Upper lobe of right lung (tissue), 1 donor: ENCODE measurements around the gene LRRC41. TPM values are rescaled to one million over a fixed set of nuclear protein-coding genes. Genes with fewer than 3 reads are reported as not detected.
"Not testable (repeated sequence)": the region's sequence is repeated elsewhere in the genome, so short reads cannot be mapped to it uniquely, and the experiment has no call there.

Source experiments
- ATAC-seq: fragments of 200-7000 bp; cut with Tn5 transposase; one replicate; pipeline ENCODE4 v1.9.1; 2020; ENCODE audit warnings: mild to moderate bottlenecking, moderate library complexity
- DNase-seq: peaks from one replicate; pipeline ENCODE4 v3.0.0-alpha.2; 2020
- H3K27ac ChIP-seq: fragments of 200-600 bp; one replicate; pipeline ENCODE4 v1.8.0; 2022
- H3K27me3 ChIP-seq: fragments of 200-600 bp; one replicate; pipeline ENCODE4 v1.8.0; 2022; ENCODE audit warnings: mild to moderate bottlenecking
- H3K36me3 ChIP-seq: fragments of 200-600 bp; one replicate; pipeline ENCODE4 v1.8.0; 2022
- H3K4me1 ChIP-seq: fragments of 200-600 bp; one replicate; pipeline ENCODE4 v1.8.0; 2022
- H3K4me3 ChIP-seq: fragments of 200-600 bp; one replicate; pipeline ENCODE4 v1.8.0; 2022; ENCODE audit warnings: mild to moderate bottlenecking
- H3K9me3 ChIP-seq: fragments of 200-600 bp; one replicate; pipeline ENCODE4 v1.8.0; 2022
- CTCF ChIP-seq: fragments of 200-600 bp; IDR thresholded peaks from one replicate; pipeline ENCODE4 v1.8.0; 2022; ENCODE audit warnings: antibody characterized with exemption
- intact Hi-C: fragments of 100-400 bp; cut with DNase I; formaldehyde crosslinking; loops from one replicate; pipeline ENCODE4 v1.11.0; 2022
- total RNA-seq: library from RNA; stranded (reverse); fragmentation: NEBNext Ultra II Directional; extraction: Animal tissue kit (Norgen Biotek cat#: 25700); gene quantifications from one replicate; pipeline ENCODE4 v1.2.1, GENCODE V29; 2021
- donor health status: DM: no; HTN: yes; CAD: no; lungs with severe emphysema.

Gene LRRC41
- total RNA-seq, 1 donor from 2014 or later, result 53.6 TPM

- H3K27ac ChIP-seq, H3K9me3 ChIP-seq, DNase-seq, intact Hi-C loops, H3K27me3 ChIP-seq, H3K4me1 ChIP-seq, H3K4me3 ChIP-seq, ATAC-seq: not testable (repeated sequence)
- H3K36me3 ChIP-seq, result peaks cover 33% of the 10 kb centered on the region
Observed at GRCh38 chr1:46319301-46319700, 15.9 kb upstream of the LRRC41 start.

- DNase-seq (no peak), ATAC-seq (no peak)
- intact Hi-C loops, result no loop called here
- Histone ChIP-seq H3K27me3 (no peaks in the 10 kb centered on the region), H3K27ac (no peak overlapping the region), H3K9me3 (no peaks in the 10 kb centered on the region), H3K4me1 (no peaks in the 10 kb centered on the region), H3K36me3 (peaks cover 53% of the 10 kb centered on the region), H3K4me3 (no peak overlapping the region)
- TF ChIP-seq CTCF, result no peak
Observed at GRCh38 chr1:46317323-46317722, 13.9 kb upstream of the LRRC41 start.

- H3K4me3 ChIP-seq, result no peak overlapping the region
- no peak for ATAC-seq
- no peak for TF ChIP-seq CTCF
- no peaks in the 10 kb centered on the region for H3K27me3 ChIP-seq
- H3K9me3 ChIP-seq, result no peaks in the 10 kb centered on the region
- DNase-seq, result no peak
- no peak overlapping the region for H3K27ac ChIP-seq
- intact Hi-C loops, result no loop called here
- no peaks in the 10 kb centered on the region for H3K4me1 ChIP-seq
- peaks cover 68% of the 10 kb centered on the region for H3K36me3 ChIP-seq
Observed at GRCh38 chr1:46315669-46316403, 12.4 kb upstream of the LRRC41 start.

GRCh38 chr1:46310321-46310720, 6.9 kb upstream of the LRRC41 start:
- Histone ChIP-seq H3K4me1 (peaks cover 10% of the 10 kb centered on the region), H3K27ac (no peak overlapping the region), H3K9me3 (no peaks in the 10 kb centered on the region), H3K27me3 (no peaks in the 10 kb centered on the region), H3K36me3 (peaks cover 63% of the 10 kb centered on the region), H3K4me3 (no peak overlapping the region)
- ATAC-seq (no peak), DNase-seq (no peak)
- no peak for TF ChIP-seq CTCF
- intact Hi-C loops, result no loop called here

GRCh38 chr1:46309401-46310159, 6.2 kb upstream of the LRRC41 start:
- DNase-seq (no peak), ATAC-seq (no peak)
- TF ChIP-seq CTCF, result no peak
- no peaks in the 10 kb centered on the region for H3K9me3 ChIP-seq
- peaks cover 17% of the 10 kb centered on the region for H3K4me1 ChIP-seq
- H3K36me3 ChIP-seq, result peaks cover 58% of the 10 kb centered on the region
- no peaks in the 10 kb centered on the region for H3K27me3 ChIP-seq
- no peak overlapping the region for H3K27ac ChIP-seq
- H3K4me3 ChIP-seq, result no peak overlapping the region
- intact Hi-C loops, result no loop called here

GRCh38 chr1:46306159-46306530, 2.7 kb upstream of the LRRC41 start:
- ATAC-seq, result no peak

More at GRCh38 chr1:46306159-46306530, 2.7 kb upstream of the LRRC41 start:
- H3K4me1 ChIP-seq, result peaks cover 26% of the 10 kb centered on the region
- no peak overlapping the region for H3K27ac ChIP-seq
- no peak overlapping the region for H3K4me3 ChIP-seq
- H3K9me3 ChIP-seq, result no peaks in the 10 kb centered on the region
- TF ChIP-seq CTCF, result no peak
- DNase-seq, result no peak
- H3K36me3 ChIP-seq, result peaks cover 23% of the 10 kb centered on the region
- no peaks in the 10 kb centered on the region for H3K27me3 ChIP-seq
- intact Hi-C loops, result no loop called here
